B cell (primary cell): ENCODE results near the gene RUNDC3A. TPM values are rescaled to one million over a fixed set of nuclear protein-coding genes. Genes with fewer than 3 reads are reported as not detected.

Experiments used
- ATAC-seq: fragments of 200-7000 bp; cut with Tn5 transposase; one replicate; pipeline ENCODE4 v1.10.0; 2021; ENCODE audit warnings: low read depth, mild to moderate bottlenecking, moderate number of reproducible peaks, moderate library complexity
- CTCF ChIA-PET: fragments of 350-600 bp; sonication (Branson Sonifier 250); formaldehyde crosslinking; loops from one replicate; lab custom pipeline; 2021; ENCODE audit warnings: antibody characterized with exemption, inconsistent platforms; lab: Charles Lee
- POLR2A ChIA-PET: fragments of 350-600 bp; sonication (Branson Sonifier 250); formaldehyde crosslinking; loops from one replicate; lab custom pipeline; 2021; ENCODE audit warnings: antibody characterized with exemption; lab: Charles Lee
- DNase-seq: peaks from one replicate; pipeline ENCODE4 v3.0.0; 2013
- H2AFZ ChIP-seq: 2 replicates; pipeline ENCODE4 v1.6.1; 2012; ENCODE audit warnings: mild to moderate bottlenecking, low read depth, low read length; ENCODE audit not compliant: insufficient read depth, poor library complexity, severe bottlenecking
- H3K27ac ChIP-seq, 2 donors: 1 replicate in 1 of 2; 2 replicates in 1 of 2; pipeline ENCODE4 v1.5.1; 2012 to 2013; ENCODE audit warnings: low read length in 2 of 2, mild to moderate bottlenecking in 2 of 2, moderate library complexity in 1 of 2
- H3K27me3 ChIP-seq, 4 experiments: fragments of 200-600 bp in 1 of 4; sonication (generic) in 1 of 4; replicated peaks in 1 of 4; 1 replicate in 2 of 4; 2 replicates in 2 of 4; pipeline versions ENCODE4 v1.6.1 to v1.7.0; 2013 to 2016; ENCODE audit warnings: low read length in 3 of 4, mild to moderate bottlenecking in 2 of 4, mixed read lengths in 1 of 4, moderate library complexity in 1 of 4; ENCODE audit not compliant: insufficient read depth in 4 of 4, control insufficient read depth in 3 of 4; ENCODE audit errors: control extremely low read depth in 1 of 4
- H3K36me3 ChIP-seq, 2 experiments: replicated peaks in 1 of 2; 1 replicate in 1 of 2; 2 replicates in 1 of 2; pipeline versions ENCODE4 v1.6.1 to v1.7.1; 2013; ENCODE audit warnings: low read length in 1 of 2; ENCODE audit not compliant: insufficient read depth in 2 of 2, control insufficient read depth in 1 of 2; ENCODE audit errors: control extremely low read depth in 1 of 2, extremely low read depth in 1 of 2
- H3K4me1 ChIP-seq, 2 donors: fragments of 200-600 bp in 1 of 2; sonication (generic) in 1 of 2; 1 replicate in 1 of 2; 2 replicates in 1 of 2; pipeline versions ENCODE4 v1.5.1 to v1.6.1; 2013 to 2017; ENCODE audit warnings: low read length in 2 of 2; ENCODE audit not compliant: control insufficient read depth in 2 of 2, insufficient read depth in 2 of 2
- H3K4me2 ChIP-seq: replicated peaks from 2 replicates; pipeline ENCODE3; 2012; ENCODE audit warnings: mild to moderate bottlenecking, low read depth, low read length; ENCODE audit not compliant: poor library complexity, severe bottlenecking
- H3K4me3 ChIP-seq, 5 experiments: fragments of 200-600 bp in 1 of 5; sonication (generic) in 1 of 5; 1 replicate in 3 of 5; 2 replicates in 2 of 5; pipeline versions ENCODE4 v1.5.1 to v1.7.0; 2011 to 2016; ENCODE audit warnings: low read length in 4 of 5, mild to moderate bottlenecking in 4 of 5, low read depth in 2 of 5, control low read depth in 1 of 5, moderate library complexity in 1 of 5; ENCODE audit not compliant: insufficient read depth in 1 of 5; ENCODE audit errors: control extremely low read depth in 1 of 5, extremely low read depth in 1 of 5
- H3K79me2 ChIP-seq: fragments of 200-600 bp; sonication (generic); one replicate; pipeline ENCODE4 v1.6.0; 2016; ENCODE audit warnings: low read length; ENCODE audit not compliant: control insufficient read depth, insufficient read depth
- H3K9ac ChIP-seq: fragments of 200-600 bp; sonication (generic); 2 replicates; pipeline ENCODE4 v1.6.1; 2017; ENCODE audit warnings: mild to moderate bottlenecking, low read length, moderate library complexity
- H3K9me3 ChIP-seq, 3 donors: one replicate each; pipeline versions ENCODE4 v1.6.1 to v1.7.1; 2013; ENCODE audit warnings: low read length in 2 of 3; ENCODE audit not compliant: control insufficient read depth in 2 of 3, insufficient read depth in 1 of 3; ENCODE audit errors: control extremely low read depth in 1 of 3
- H4K20me1 ChIP-seq: 2 replicates; pipeline ENCODE4 v1.6.0; 2012; ENCODE audit warnings: mild to moderate bottlenecking, low read length; ENCODE audit not compliant: insufficient read depth, control insufficient read depth, poor library complexity, severe bottlenecking
- H3K27ac Mint-ChIP-seq: one replicate; pipeline ENCODE4 v1.8.0; 2021; ENCODE audit warnings: mixed read lengths
- H3K27me3 Mint-ChIP-seq: one replicate; pipeline ENCODE4 v1.8.0; 2021; ENCODE audit warnings: mixed read lengths
- H3K4me1 Mint-ChIP-seq: one replicate; pipeline ENCODE4 v1.8.0; 2021; ENCODE audit warnings: mixed read lengths
- H3K4me3 Mint-ChIP-seq: one replicate; pipeline ENCODE4 v1.8.0; 2021; ENCODE audit warnings: mixed read lengths
- H3K9me3 Mint-ChIP-seq: one replicate; pipeline ENCODE4 v1.8.0; 2022; ENCODE audit warnings: mixed read lengths; ENCODE audit not compliant: insufficient read depth
- EZH2 ChIP-seq: IDR thresholded peaks from 2 replicates; pipeline ENCODE4 v1.6.1; 2012; ENCODE audit warnings: borderline replicate concordance, low read depth, mild to moderate bottlenecking, moderate library complexity, low read length; ENCODE audit not compliant: insufficient read depth, poor library complexity, severe bottlenecking
- WGBS: methylation state at CpG from one replicate; pipeline ENCODE4 v1.1.5; 2013; ENCODE audit warnings: missing lambda C conversion rate; ENCODE audit not compliant: insufficient coverage; 5-methylcytosine and 5-hydroxymethylcytosine counted together
- intact Hi-C: fragments of 100-400 bp; cut with micrococcal nuclease; formaldehyde crosslinking; loops from one replicate; pipeline ENCODE4 v1.10.0; 2022
- polyA plus RNA-seq: library from polyadenylated mRNA; depleted of rRNA; stranded (reverse); fragments of >200 nt; gene quantifications from 2 replicates; pipeline ENCODE4 v1.2.3, GENCODE V29; 2012
- total RNA-seq, 2 donors: library from RNA; stranded (reverse); fragments of 120-200 nt in 1 of 2; gene quantifications; 1 replicate in 1 of 2; 2 replicates in 1 of 2; pipeline versions ENCODE4 v1.2.3 to v1.2.4, GENCODE V29; 2013 to 2022
- TF ChIP-seq, protein P1 (sequence below): fragments of 200-600 bp; IDR thresholded peaks from one replicate; pipeline ENCODE4 v1.8.0; 2022; ENCODE audit warnings: antibody characterized with exemption, mild to moderate bottlenecking

The RUNDC3A gene
- total and polyA plus RNA-seq, 2 donors (not counting 1 experiment from before 2014, with no cell fraction given), result 0.19 TPM; not detected in 1

DNA sequence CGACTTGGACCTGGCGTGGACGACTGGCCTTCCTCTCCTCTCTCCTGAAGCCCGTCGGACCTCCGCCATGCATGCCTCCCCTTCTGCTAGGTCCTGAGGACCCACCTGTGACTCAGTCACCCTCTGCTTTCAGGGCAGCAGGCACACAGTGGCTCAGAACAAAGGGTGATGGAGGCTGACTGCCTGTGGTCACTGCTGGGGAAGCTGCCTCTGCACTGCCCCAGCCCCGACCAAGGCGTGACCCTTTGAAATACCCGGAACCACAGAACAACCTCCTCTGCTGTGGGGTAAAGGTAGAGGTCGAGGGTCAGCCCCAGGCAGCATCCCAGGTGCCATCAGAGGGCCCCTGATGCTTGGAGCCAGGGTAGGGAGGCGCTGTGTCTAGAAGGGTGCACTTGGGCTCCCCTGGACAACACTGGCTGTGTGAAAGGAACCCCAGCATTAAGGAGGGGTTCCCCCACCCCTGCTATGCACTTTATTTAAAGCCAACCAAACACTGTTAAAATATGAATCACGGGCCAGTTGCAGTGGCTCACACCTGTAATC lies 27.9 kb upstream of the RUNDC3A start:
- Mint-ChIP-seq H3K27ac (no peak overlapping the region), H3K9me3 (no peaks in the 10 kb centered on the region), H3K4me1 (peaks cover 10% of the 10 kb centered on the region), H3K27me3 (peaks cover 6% of the 10 kb centered on the region), H3K4me3 (no peak overlapping the region)
- Histone ChIP-seq H3K79me2 (no peaks in the 10 kb centered on the region), H3K4me3 (no peak overlapping the region), H3K9me3 (no peaks in the 10 kb centered on the region), H4K20me1 (no peaks in the 10 kb centered on the region), H3K9ac (no peak overlapping the region), H3K36me3 (no peaks in the 10 kb centered on the region), H2AFZ (no peak overlapping the region), H3K27ac (no peak overlapping the region), H3K4me1 (peaks cover 10 to 11% of the 10 kb centered on the region in 2 donors), H3K27me3 (peaks cover 0 to 11% (median 1%) of the 10 kb centered on the region in 4 experiments), H3K4me2 (no peak overlapping the region)
- TF ChIP-seq EZH2, result no peak
- TF ChIP-seq, protein P1, sequence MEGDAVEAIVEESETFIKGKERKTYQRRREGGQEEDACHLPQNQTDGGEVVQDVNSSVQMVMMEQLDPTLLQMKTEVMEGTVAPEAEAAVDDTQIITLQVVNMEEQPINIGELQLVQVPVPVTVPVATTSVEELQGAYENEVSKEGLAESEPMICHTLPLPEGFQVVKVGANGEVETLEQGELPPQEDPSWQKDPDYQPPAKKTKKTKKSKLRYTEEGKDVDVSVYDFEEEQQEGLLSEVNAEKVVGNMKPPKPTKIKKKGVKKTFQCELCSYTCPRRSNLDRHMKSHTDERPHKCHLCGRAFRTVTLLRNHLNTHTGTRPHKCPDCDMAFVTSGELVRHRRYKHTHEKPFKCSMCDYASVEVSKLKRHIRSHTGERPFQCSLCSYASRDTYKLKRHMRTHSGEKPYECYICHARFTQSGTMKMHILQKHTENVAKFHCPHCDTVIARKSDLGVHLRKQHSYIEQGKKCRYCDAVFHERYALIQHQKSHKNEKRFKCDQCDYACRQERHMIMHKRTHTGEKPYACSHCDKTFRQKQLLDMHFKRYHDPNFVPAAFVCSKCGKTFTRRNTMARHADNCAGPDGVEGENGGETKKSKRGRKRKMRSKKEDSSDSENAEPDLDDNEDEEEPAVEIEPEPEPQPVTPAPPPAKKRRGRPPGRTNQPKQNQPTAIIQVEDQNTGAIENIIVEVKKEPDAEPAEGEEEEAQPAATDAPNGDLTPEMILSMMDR, result no peak
- DNase-seq (no peak), ATAC-seq (no peak)
- intact Hi-C loops, result no loop called here
- WGBS, result 88% methylated on average over 8 of the region's 12 CpGs
- ChIA-PET POLR2A (no interaction called here), CTCF (no interaction called here)

DNA sequence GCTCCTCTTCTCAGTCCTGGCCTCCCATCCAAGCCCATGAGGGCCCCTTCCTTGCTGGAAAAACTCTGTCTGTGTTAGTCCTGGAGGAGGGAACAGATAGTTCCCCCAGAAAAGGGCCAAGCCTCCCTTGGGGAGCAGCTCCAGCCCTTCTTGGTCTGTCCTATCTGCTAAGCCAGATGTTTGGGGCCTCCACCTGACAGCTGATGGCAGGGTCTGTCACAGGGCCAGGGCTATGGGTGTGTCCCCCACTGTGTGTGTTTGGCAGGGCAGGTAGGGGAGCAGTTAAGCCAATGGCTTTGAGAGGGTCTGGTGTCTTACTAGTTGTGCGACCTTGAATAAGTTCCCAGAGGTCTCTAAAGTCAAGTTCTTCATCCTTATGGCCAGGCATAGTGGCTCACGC lies 26.8 kb upstream of the RUNDC3A start:
- Mint-ChIP-seq H3K4me1 (peaks cover 10% of the 10 kb centered on the region), H3K4me3 (no peak overlapping the region), H3K27ac (no peak overlapping the region), H3K9me3 (no peaks in the 10 kb centered on the region), H3K27me3 (peaks cover 6% of the 10 kb centered on the region)
- H3K27ac ChIP-seq, result no peak overlapping the region
- peaks cover 0 to 11% (median 1%) of the 10 kb centered on the region in 4 experiments for H3K27me3 ChIP-seq
- H3K4me2 ChIP-seq, result no peak overlapping the region
- TF ChIP-seq, protein P1, result no peak
- TF ChIP-seq EZH2, result no peak
- POLR2A ChIA-PET, result no interaction called here
- H3K9me3 ChIP-seq, result no peaks in the 10 kb centered on the region
- H2AFZ ChIP-seq, result no peak overlapping the region
- CTCF ChIA-PET, result no interaction called here
- peaks cover 10 to 11% of the 10 kb centered on the region in 2 donors for H3K4me1 ChIP-seq
- ATAC-seq (no peak), DNase-seq (no peak)
- no peaks in the 10 kb centered on the region for H4K20me1 ChIP-seq
- 100% methylated on average over 1 of the region's 2 CpGs for whole genome bisulfite sequencing
- H3K9ac ChIP-seq, result no peak overlapping the region
- H3K36me3 ChIP-seq, result no peaks in the 10 kb centered on the region
- H3K4me3 ChIP-seq, result no peak overlapping the region
- no peaks in the 10 kb centered on the region for H3K79me2 ChIP-seq
- intact Hi-C loops, result no loop called here
